H9 (cell line): ENCODE results near the gene HAUS7. TPM values are rescaled to one million over a fixed set of nuclear protein-coding genes. Genes with fewer than 3 reads are reported as not detected.

Source experiments
- DNase-seq: peaks from one replicate; pipeline ENCODE4 v3.0.0-alpha.2; 2017
- H2AFZ ChIP-seq: one replicate; pipeline ENCODE4 v1.6.1; 2013; ENCODE audit warnings: mild to moderate bottlenecking, low read length, control low read depth, moderate library complexity
- H2AK5ac ChIP-seq: 2 replicates; pipeline ENCODE4 v1.6.1; 2013; ENCODE audit warnings: low read length, control low read depth, mixed read lengths; ENCODE audit not compliant: insufficient read length
- H2BK120ac ChIP-seq: one replicate; pipeline ENCODE4 v1.6.1; 2013; ENCODE audit warnings: low read depth, mild to moderate bottlenecking, low read length, control low read depth, inconsistent platforms; ENCODE audit not compliant: poor library complexity, severe bottlenecking
- H2BK12ac ChIP-seq: 2 replicates; pipeline ENCODE4 v1.6.1; 2013; ENCODE audit warnings: low read length, control low read depth, mixed read lengths, low read depth; ENCODE audit not compliant: insufficient read length
- H2BK15ac ChIP-seq: 2 replicates; pipeline ENCODE4 v1.6.1; 2013; ENCODE audit warnings: low read depth, low read length, control low read depth
- H2BK20ac ChIP-seq: one replicate; pipeline ENCODE4 v1.6.1; 2013; ENCODE audit warnings: low read depth, mild to moderate bottlenecking, low read length, control low read depth, inconsistent platforms; ENCODE audit not compliant: poor library complexity, severe bottlenecking
- H2BK5ac ChIP-seq: 2 replicates; pipeline ENCODE4 v1.6.1; 2013; ENCODE audit warnings: low read length, control low read depth, mixed read lengths; ENCODE audit not compliant: insufficient read length
- H3K14ac ChIP-seq: 2 replicates; pipeline ENCODE4 v1.6.1; 2013; ENCODE audit warnings: low read length, control low read depth; ENCODE audit not compliant: insufficient read depth
- H3K18ac ChIP-seq: 2 replicates; pipeline ENCODE4 v1.6.1; 2013; ENCODE audit warnings: low read depth, mild to moderate bottlenecking, mixed read lengths, low read length, control low read depth; ENCODE audit not compliant: insufficient read length
- H3K23ac ChIP-seq: 2 replicates; pipeline ENCODE4 v1.6.1; 2013; ENCODE audit warnings: low read length, control low read depth, mixed read lengths, low read depth; ENCODE audit not compliant: insufficient read length
- H3K23me2 ChIP-seq: 2 replicates; pipeline ENCODE4 v1.6.1; 2013; ENCODE audit warnings: low read depth, mild to moderate bottlenecking, mixed read lengths, low read length, control low read depth; ENCODE audit not compliant: insufficient read length, poor library complexity, severe bottlenecking
- H3K27ac ChIP-seq: 2 replicates; pipeline ENCODE4 v1.5.1; 2013; ENCODE audit warnings: low read length, control low read depth, mixed read lengths, low read depth; ENCODE audit not compliant: insufficient read length
- H3K27me3 ChIP-seq: 2 replicates; pipeline ENCODE4 v1.6.1; 2013; ENCODE audit warnings: low read length, control low read depth, inconsistent platforms; ENCODE audit not compliant: insufficient read depth
- H3K4ac ChIP-seq: 2 replicates; pipeline ENCODE4 v1.6.1; 2013; ENCODE audit warnings: low read depth, mild to moderate bottlenecking, control low read depth, inconsistent platforms, low read length, moderate library complexity
- H3K4me1 ChIP-seq: 2 replicates; pipeline ENCODE4 v1.6.1; 2013; ENCODE audit warnings: low read length, control low read depth, inconsistent platforms; ENCODE audit not compliant: insufficient read depth
- H3K4me2 ChIP-seq: 2 replicates; pipeline ENCODE4 v1.6.1; 2013; ENCODE audit warnings: low read length, control low read depth, mixed read lengths; ENCODE audit not compliant: insufficient read length, insufficient read depth
- H3K56ac ChIP-seq: 2 replicates; pipeline ENCODE4 v1.6.1; 2013; ENCODE audit warnings: low read depth, mild to moderate bottlenecking, mixed read lengths, low read length, control low read depth; ENCODE audit not compliant: insufficient read length
- H3K79me1 ChIP-seq: 2 replicates; pipeline ENCODE4 v1.6.1; 2013; ENCODE audit warnings: low read depth, mild to moderate bottlenecking, moderate library complexity, low read length, control low read depth, inconsistent platforms; ENCODE audit not compliant: insufficient read depth, poor library complexity, severe bottlenecking
- H3K79me2 ChIP-seq: 2 replicates; pipeline ENCODE4 v1.6.1; 2013; ENCODE audit warnings: low read length, control low read depth, inconsistent platforms; ENCODE audit not compliant: insufficient read depth
- H3K9ac ChIP-seq: 2 replicates; pipeline ENCODE4 v1.6.1; 2013; ENCODE audit warnings: low read length, control low read depth, mixed read lengths; ENCODE audit not compliant: insufficient read length; ENCODE audit errors: extremely low read depth
- H3K9me3 ChIP-seq: one replicate; pipeline ENCODE4 v1.6.1; 2013; ENCODE audit warnings: low read depth, low read length, inconsistent platforms; ENCODE audit not compliant: control insufficient read depth
- H3T11ph ChIP-seq: one replicate; pipeline ENCODE4 v1.6.1; 2013; ENCODE audit warnings: mild to moderate bottlenecking, low read length, control low read depth, inconsistent platforms
- H4K20me1 ChIP-seq: one replicate; pipeline ENCODE4 v1.6.1; 2013; ENCODE audit not compliant: control insufficient read depth, insufficient read length, insufficient read depth
- H4K5ac ChIP-seq: 2 replicates; pipeline ENCODE4 v1.6.1; 2013; ENCODE audit warnings: low read depth, mild to moderate bottlenecking, mixed read lengths, low read length, control low read depth; ENCODE audit not compliant: insufficient read length
- H4K8ac ChIP-seq: replicated peaks from 2 replicates; pipeline ENCODE4 v1.6.1; 2013; ENCODE audit warnings: low read length, control low read depth, mixed read lengths, low read depth; ENCODE audit not compliant: insufficient read length
- H4K91ac ChIP-seq: 2 replicates; pipeline ENCODE4 v1.6.1; 2013; ENCODE audit warnings: low read depth, mild to moderate bottlenecking, moderate library complexity, mixed read lengths, low read length, control low read depth; ENCODE audit not compliant: insufficient read length
- H3K27ac Mint-ChIP-seq, 3 experiments: 2 replicates in 2 of 3; 3 replicates in 1 of 3; pipeline ENCODE4 v1.8.0; 2020 to 2021; ENCODE audit warnings: mixed read lengths in 3 of 3, mild to moderate bottlenecking in 1 of 3, moderate library complexity in 1 of 3
- H3K27me3 Mint-ChIP-seq: 2 replicates; pipeline ENCODE4 v1.8.0; 2021; ENCODE audit warnings: low read depth, mild to moderate bottlenecking, moderate library complexity, mixed read lengths
- H3K36me3 Mint-ChIP-seq, 3 experiments: 2 replicates in 2 of 3; 3 replicates in 1 of 3; pipeline ENCODE4 v1.8.0; 2020 to 2021; ENCODE audit warnings: low read depth in 3 of 3, mixed read lengths in 3 of 3; ENCODE audit not compliant: insufficient read depth in 1 of 3
- H3K4me1 Mint-ChIP-seq, 2 experiments: 2 replicates each; pipeline ENCODE4 v1.8.0; 2020; ENCODE audit warnings: mixed read lengths in 2 of 2
- H3K4me3 Mint-ChIP-seq, 2 experiments: 2 replicates in 1 of 2; 3 replicates in 1 of 2; pipeline ENCODE4 v1.8.0; 2020 to 2021; ENCODE audit warnings: mild to moderate bottlenecking in 2 of 2, mixed read lengths in 2 of 2, moderate library complexity in 1 of 2
- H3K9me3 Mint-ChIP-seq, 2 experiments: 2 replicates in 1 of 2; 3 replicates in 1 of 2; pipeline ENCODE4 v1.8.0; 2020; ENCODE audit warnings: mild to moderate bottlenecking in 2 of 2, mixed read lengths in 2 of 2, moderate library complexity in 1 of 2
- CTCF ChIP-seq: fragments of 200-600 bp; sonication (generic); conservative IDR thresholded peaks from 3 replicates; pipeline ENCODE4 v1.8.0; 2021; ENCODE audit warnings: antibody characterized with exemption, mild to moderate bottlenecking
- WGBS: extraction: QIAGEN DNeasy Blood & Tissue Kit; methylation state at CpG from one replicate; pipeline ENCODE4 v1.1.7; 2013; ENCODE audit warnings: missing lambda C conversion rate, low lambda C conversion rate, mixed read lengths; ENCODE audit not compliant: insufficient read length; ENCODE audit errors: extremely low coverage; 5-methylcytosine and 5-hydroxymethylcytosine counted together
- total RNA-seq: library from RNA; stranded (reverse); gene quantifications from 2 replicates; pipeline ENCODE4 v1.2.1, GENCODE V29; 2021

Gene HAUS7
- total RNA-seq, 1 experiment from 2014 or later: 45.3 TPM

DNA sequence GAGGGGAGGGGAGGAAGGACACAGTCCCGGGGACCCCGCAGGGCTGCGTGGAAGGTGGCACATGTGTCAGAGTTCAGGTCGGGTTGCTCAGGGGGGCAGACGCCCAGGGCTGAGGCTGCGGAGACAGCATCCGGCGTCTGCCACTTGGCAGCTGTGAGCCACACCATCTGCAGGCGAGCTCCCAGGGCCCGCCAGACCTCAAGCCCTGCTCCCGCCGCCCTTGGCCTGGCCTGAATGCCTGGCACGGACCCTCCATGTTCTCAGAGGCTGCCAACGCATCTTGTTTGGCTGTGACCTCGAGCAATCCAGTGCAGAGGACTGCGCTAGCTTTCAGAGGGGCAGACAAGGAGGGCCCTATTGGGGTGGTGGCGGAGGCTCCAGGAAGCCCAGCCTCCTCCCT, 29.5 kb upstream of the HAUS7 start:
- Histone ChIP-seq H3K18ac (no peak overlapping the region), H4K91ac (no peak overlapping the region), H3K27me3 (no peaks in the 10 kb centered on the region), H3K56ac (no peak overlapping the region), H3K9ac (no peak overlapping the region), H3T11ph (no peak overlapping the region), H2BK12ac (no peak overlapping the region), H2BK15ac (no peak overlapping the region), H2BK5ac (no peak overlapping the region), H3K79me1 (no peaks in the 10 kb centered on the region), H2AK5ac (no peak overlapping the region), H4K8ac (no peak overlapping the region), H3K4me2 (no peak overlapping the region), H3K27ac (no peak overlapping the region), H3K14ac (no peak overlapping the region), H3K23me2 (no peaks in the 10 kb centered on the region), H3K23ac (no peak overlapping the region), H2BK20ac (no peak overlapping the region), H4K5ac (no peak overlapping the region), H3K4me1 (no peaks in the 10 kb centered on the region), H4K20me1 (no peaks in the 10 kb centered on the region), H3K9me3 (peaks cover 17% of the 10 kb centered on the region), H2BK120ac (no peak overlapping the region), H2AFZ (no peak overlapping the region), H3K79me2 (no peaks in the 10 kb centered on the region), H3K4ac (no peak overlapping the region)
- H3K4me3 Mint-ChIP-seq: no peak overlapping the region
- H3K27me3 Mint-ChIP-seq: peaks cover 6% of the 10 kb centered on the region
- H3K9me3 Mint-ChIP-seq: peaks cover 39 to 53% of the 10 kb centered on the region in 2 experiments
- no peak overlapping the region for H3K27ac Mint-ChIP-seq
- H3K4me1 Mint-ChIP-seq: no peaks in the 10 kb centered on the region
- DNase-seq: no peak
- peaks cover 6 to 8% (median 7%) of the 10 kb centered on the region in 3 experiments; a peak in 5 of 7 replicates for H3K36me3 Mint-ChIP-seq
- no peak for TF ChIP-seq CTCF
- WGBS: no CpG with 5 or more reads among the region's 17 CpGs
